Kidney (tissue), 14 donors: ENCODE measurements around the gene UBTF. TPM values are rescaled to one million over a fixed set of nuclear protein-coding genes. Genes with fewer than 3 reads are reported as not detected.

Experiments
- DNase-seq, 5 donors: peaks; one replicate each; pipeline ENCODE4 v3.0.0-alpha.2; 2013 to 2020
- FAIRE-seq: peaks from 2 replicates; lab custom pipeline; 2012; peaks lifted over from hg19 to GRCh38; lab: Jason Lieb, UNC
- H3K27ac ChIP-seq, 2 donors: one replicate each; pipeline ENCODE4 v1.7.0; 2013; ENCODE audit warnings: low read depth in 2 of 2, low read length in 2 of 2, inconsistent platforms in 1 of 2
- H3K27me3 ChIP-seq: one replicate; pipeline ENCODE4 v1.7.1; 2013; ENCODE audit warnings: low read length, inconsistent platforms; ENCODE audit not compliant: control insufficient read depth, insufficient read depth
- H3K36me3 ChIP-seq, 3 donors: one replicate each; pipeline versions ENCODE4 v1.7.0 to v1.7.1; 2013; ENCODE audit warnings: low read length in 3 of 3, control low read depth in 1 of 3, inconsistent platforms in 1 of 3; ENCODE audit not compliant: insufficient read depth in 3 of 3, control insufficient read depth in 2 of 3
- H3K4me1 ChIP-seq, 3 donors: one replicate each; pipeline versions ENCODE4 v1.7.0 to v1.7.1; 2013; ENCODE audit warnings: low read length in 3 of 3, inconsistent platforms in 1 of 3, low read depth in 1 of 3; ENCODE audit not compliant: control insufficient read depth in 2 of 3, insufficient read depth in 2 of 3
- H3K4me3 ChIP-seq, 3 donors: one replicate each; pipeline versions ENCODE4 v1.7.0 to v1.8.1; 2013; ENCODE audit warnings: low read length in 3 of 3, control low read depth in 1 of 3, inconsistent platforms in 1 of 3
- H3K9ac ChIP-seq, 3 donors: one replicate each; pipeline versions ENCODE4 v1.7.0 to v1.7.1; 2013; ENCODE audit warnings: low read length in 3 of 3, control low read depth in 1 of 3, inconsistent platforms in 1 of 3
- H3K9me3 ChIP-seq, 3 donors: one replicate each; pipeline versions ENCODE4 v1.7.0 to v1.7.1; 2013; ENCODE audit warnings: low read length in 3 of 3, control low read depth in 1 of 3, inconsistent platforms in 1 of 3; ENCODE audit not compliant: control insufficient read depth in 2 of 3, insufficient read depth in 1 of 3
- CTCF ChIP-seq: IDR thresholded peaks from 3 replicates; pipeline ENCODE4 v1.5.1; 2012; ENCODE audit warnings: mild to moderate bottlenecking, moderate library complexity, borderline replicate concordance; ENCODE audit not compliant: insufficient read depth; ENCODE audit errors: extremely low read depth
- intact Hi-C: fragments of 100-400 bp; cut with DNase I; formaldehyde crosslinking; loops from one replicate; pipeline ENCODE4 v1.11.1; 2022
- polyA plus RNA-seq: library from polyadenylated mRNA; stranded (reverse); fragments of 350-450 nt; fragmentation: Illumina TruSeq; extraction: RNeasy Lipid Tissue Mini Kit (QIAGEN cat#74804); gene quantifications from one replicate; pipeline ENCODE4 v1.2.3, GENCODE V29; 2014; ENCODE audit warnings: low read depth, low replicate concordance; ENCODE audit not compliant: insufficient read depth
- total RNA-seq: library from RNA; stranded (reverse); fragmentation: NEBNext Ultra II Directional; extraction: Animal tissue kit (Norgen Biotek cat#: 25700); gene quantifications from one replicate; pipeline ENCODE4 v1.2.1, GENCODE V29; 2021
- donor health status: control.
- donor health status: control.
- donor health status: control.
- donor health status: control.
- donor health status: control.
- donor health status: DM: yes; HTN: yes; CAD: no.
- donor health status: Normal renal cell carcinoma (clear cell type).

Gene UBTF
- total and polyA plus RNA-seq, 2 donors from 2014 or later = 46.1 to 98.8 TPM

- H3K4me1 ChIP-seq = peaks cover 0 to 7% (median 0%) of the 10 kb centered on the region in 3 donors
- no peak for TF ChIP-seq CTCF
- no peaks in the 10 kb centered on the region for H3K9me3 ChIP-seq
- H3K27ac ChIP-seq = no peak overlapping the region
- intact Hi-C loops = no loop called here
- DNase-seq = no peak
- no peak overlapping the region for H3K4me3 ChIP-seq
- no peak for FAIRE-seq
- H3K27me3 ChIP-seq = no peaks in the 10 kb centered on the region
- H3K36me3 ChIP-seq = peaks cover 10 to 32% (median 29%) of the 10 kb centered on the region in 3 donors
- no peak overlapping the region for H3K9ac ChIP-seq
These were observed 12.2 kb downstream of the UBTF start for GRCh38 chr17:44207319-44207718.

- FAIRE-seq = no peak
- Histone ChIP-seq H3K4me3 (no peak overlapping the region), H3K36me3 (peaks cover 10 to 30% (median 28%) of the 10 kb centered on the region in 3 donors), H3K9ac (no peak overlapping the region), H3K4me1 (peaks cover 0 to 7% (median 0%) of the 10 kb centered on the region in 3 donors), H3K27me3 (no peaks in the 10 kb centered on the region), H3K27ac (no peak overlapping the region), H3K9me3 (no peaks in the 10 kb centered on the region)
- TF ChIP-seq CTCF = no peak
- DNase-seq = no peak
- intact Hi-C loops = no loop called here
These were observed 12.7 kb downstream of the UBTF start for GRCh38 chr17:44206825-44207155.

GRCh38 chr17:44205962-44206824 lies 13.3 kb downstream of the UBTF start:
- H3K36me3 ChIP-seq = peaks cover 10 to 25% (median 22%) of the 10 kb centered on the region in 3 donors
- intact Hi-C loops = no loop called here
- no peak for TF ChIP-seq CTCF
- H3K4me1 ChIP-seq = peaks cover 0 to 7% (median 0%) of the 10 kb centered on the region in 3 donors
- H3K4me3 ChIP-seq = no peak overlapping the region
- no peaks in the 10 kb centered on the region for H3K27me3 ChIP-seq
- H3K9ac ChIP-seq = no peak overlapping the region
- H3K9me3 ChIP-seq = no peaks in the 10 kb centered on the region
- FAIRE-seq = no peak
- H3K27ac ChIP-seq = no peak overlapping the region
- DNase-seq = no peak
